ENCODE data around the gene COPG2.

Gene COPG2

DNA sequence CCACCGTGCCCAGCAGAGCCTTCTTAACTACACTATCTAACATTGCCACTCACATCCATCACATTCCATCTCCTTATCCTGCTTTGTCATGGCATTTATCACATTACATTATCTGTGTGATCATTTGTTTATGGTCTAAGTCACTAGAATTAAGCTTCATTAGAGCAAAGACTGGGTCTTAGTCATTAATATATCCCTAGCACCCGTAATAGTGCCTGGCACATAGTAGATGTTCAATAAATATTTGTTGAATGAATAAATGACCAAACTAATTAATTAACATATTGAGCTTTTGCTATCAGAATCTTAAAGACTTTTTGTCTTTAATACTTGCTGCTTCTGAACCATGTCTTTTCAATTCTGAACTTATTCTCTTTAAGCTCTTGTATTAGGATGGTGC is 5.9 kb upstream of the COPG2 start:
- H3K4me3 ChIP-seq (replicated peaks; ENCODE audit: low read depth, low read length), result no peak overlapping the region
- TF ChIP-seq, protein P1, sequence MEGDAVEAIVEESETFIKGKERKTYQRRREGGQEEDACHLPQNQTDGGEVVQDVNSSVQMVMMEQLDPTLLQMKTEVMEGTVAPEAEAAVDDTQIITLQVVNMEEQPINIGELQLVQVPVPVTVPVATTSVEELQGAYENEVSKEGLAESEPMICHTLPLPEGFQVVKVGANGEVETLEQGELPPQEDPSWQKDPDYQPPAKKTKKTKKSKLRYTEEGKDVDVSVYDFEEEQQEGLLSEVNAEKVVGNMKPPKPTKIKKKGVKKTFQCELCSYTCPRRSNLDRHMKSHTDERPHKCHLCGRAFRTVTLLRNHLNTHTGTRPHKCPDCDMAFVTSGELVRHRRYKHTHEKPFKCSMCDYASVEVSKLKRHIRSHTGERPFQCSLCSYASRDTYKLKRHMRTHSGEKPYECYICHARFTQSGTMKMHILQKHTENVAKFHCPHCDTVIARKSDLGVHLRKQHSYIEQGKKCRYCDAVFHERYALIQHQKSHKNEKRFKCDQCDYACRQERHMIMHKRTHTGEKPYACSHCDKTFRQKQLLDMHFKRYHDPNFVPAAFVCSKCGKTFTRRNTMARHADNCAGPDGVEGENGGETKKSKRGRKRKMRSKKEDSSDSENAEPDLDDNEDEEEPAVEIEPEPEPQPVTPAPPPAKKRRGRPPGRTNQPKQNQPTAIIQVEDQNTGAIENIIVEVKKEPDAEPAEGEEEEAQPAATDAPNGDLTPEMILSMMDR (IDR thresholded peaks at IDR 0.05; ENCODE audit: low read depth, low read length, missing control alignments), result no peak
- no peak for DNase-seq (ENCODE audit: extremely low read depth, low read depth)

DNA sequence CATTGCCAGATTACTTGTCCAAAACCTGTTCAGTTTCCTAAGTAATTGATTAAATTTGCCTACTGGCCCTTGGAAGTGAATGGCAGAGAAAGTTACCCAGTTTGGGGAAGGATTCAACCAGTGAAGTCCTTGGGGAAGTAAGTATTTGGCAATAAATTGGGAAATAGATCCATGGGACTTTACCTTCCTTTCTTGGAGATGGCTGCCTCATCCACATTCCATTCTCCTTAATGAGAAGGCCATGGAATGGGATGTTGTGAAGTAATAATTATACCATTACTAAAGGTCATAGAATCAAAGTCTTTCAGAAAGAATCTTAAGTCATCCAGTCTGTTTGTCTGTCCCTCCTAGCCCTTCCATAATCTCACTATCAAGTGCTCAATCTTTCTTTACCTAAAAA is 4.5 kb upstream of the COPG2 start:
- TF ChIP-seq, protein P1 (IDR thresholded peaks at IDR 0.05; ENCODE audit: low read depth, low read length, missing control alignments), result no peak
- no peak overlapping the region for H3K4me3 ChIP-seq (replicated peaks; ENCODE audit: low read depth, low read length)
- no peak for DNase-seq (ENCODE audit: extremely low read depth, low read depth)

- no peak overlapping the region for H3K4me3 ChIP-seq (replicated peaks; ENCODE audit: low read depth, low read length)
- TF ChIP-seq, protein P1 (IDR thresholded peaks at IDR 0.05; ENCODE audit: low read depth, low read length, missing control alignments), result no peak
- no peak for DNase-seq (ENCODE audit: extremely low read depth, low read depth)
Measured at GRCh38 chr7:130672146-130672545, 3.6 kb upstream of the COPG2 start.

- no peak for DNase-seq (ENCODE audit: extremely low read depth, low read depth)
- H3K4me3 ChIP-seq (replicated peaks; ENCODE audit: low read depth, low read length), result peak overlapping the region; percentile 63
- TF ChIP-seq, protein P1 (IDR thresholded peaks at IDR 0.05; ENCODE audit: low read depth, low read length, missing control alignments), result no peak
Measured at GRCh38 chr7:130669085-130669700, 645 bp upstream of the COPG2 start.

GRCh38 chr7:130667593-130668257 is 823 bp downstream of the COPG2 start:
- no peak for DNase-seq (ENCODE audit: extremely low read depth, low read depth)
- H3K4me3 ChIP-seq (replicated peaks; ENCODE audit: low read depth, low read length), result peak overlapping the region; percentile 63
- TF ChIP-seq, protein P1 (IDR thresholded peaks at IDR 0.05; ENCODE audit: low read depth, low read length, missing control alignments), result no peak

- no peak for DNase-seq (ENCODE audit: extremely low read depth, low read depth)
- TF ChIP-seq, protein P1 (IDR thresholded peaks at IDR 0.05; ENCODE audit: low read depth, low read length, missing control alignments), result no peak
- H3K4me3 ChIP-seq (replicated peaks; ENCODE audit: low read depth, low read length), result no peak overlapping the region
Measured at GRCh38 chr7:130662426-130662825, 6.1 kb downstream of the COPG2 start.
